Mesenchymal stem cell (in vitro differentiated cells and primary cell): ENCODE data around the gene FBXO44. TPM values are rescaled to one million over a fixed set of nuclear protein-coding genes. Genes with fewer than 3 reads are reported as not detected.
A peak's percentile ranks its signal among the peaks of the same experiment; 100 is the strongest.
"Not testable (repeated sequence)": the region's sequence is repeated elsewhere in the genome, so short reads cannot be mapped to it uniquely, and the experiment has no call there.

Source experiments
- DNase-seq: peaks from one replicate; pipeline ENCODE4 v3.0.0-alpha.2; 2013
- H2AFZ ChIP-seq: one replicate; pipeline ENCODE4 v1.6.1; 2013; ENCODE audit warnings: low read depth, mild to moderate bottlenecking, control low read depth, inconsistent platforms, low read length, moderate library complexity
- H2AK5ac ChIP-seq: 2 replicates; pipeline ENCODE4 v1.6.1; 2013; ENCODE audit warnings: low read length, moderate library complexity, mild to moderate bottlenecking, inconsistent platforms; ENCODE audit not compliant: severe bottlenecking
- H2BK120ac ChIP-seq: one replicate; pipeline ENCODE4 v1.6.1; 2013; ENCODE audit warnings: low read depth, mild to moderate bottlenecking, inconsistent platforms, low read length, moderate library complexity
- H2BK12ac ChIP-seq, 2 experiments: one replicate each; pipeline ENCODE4 v1.6.1; 2013; ENCODE audit warnings: inconsistent platforms in 2 of 2, low read length in 2 of 2, mild to moderate bottlenecking in 2 of 2, moderate library complexity in 2 of 2, control low read depth in 1 of 2
- H2BK15ac ChIP-seq: one replicate; pipeline ENCODE4 v1.6.1; 2013; ENCODE audit warnings: mild to moderate bottlenecking, low read depth, inconsistent platforms; ENCODE audit not compliant: poor library complexity, severe bottlenecking
- H2BK5ac ChIP-seq: 2 replicates; pipeline ENCODE4 v1.6.1; 2013; ENCODE audit warnings: low read depth, mild to moderate bottlenecking, low read length, control low read depth, inconsistent platforms; ENCODE audit not compliant: poor library complexity, severe bottlenecking
- H3K14ac ChIP-seq, 2 experiments: one replicate each; pipeline ENCODE4 v1.6.1; 2013; ENCODE audit warnings: inconsistent platforms in 2 of 2, low read length in 2 of 2, control low read depth in 1 of 2, mild to moderate bottlenecking in 1 of 2, moderate library complexity in 1 of 2
- H3K18ac ChIP-seq, 2 experiments: one replicate each; pipeline ENCODE4 v1.6.1; 2013; ENCODE audit warnings: inconsistent platforms in 2 of 2, low read length in 2 of 2, control low read depth in 1 of 2, low read depth in 1 of 2, mild to moderate bottlenecking in 1 of 2
- H3K23ac ChIP-seq, 2 experiments: one replicate each; pipeline ENCODE4 v1.6.1; 2013; ENCODE audit warnings: inconsistent platforms in 2 of 2, low read length in 2 of 2, mild to moderate bottlenecking in 2 of 2, moderate library complexity in 2 of 2, control low read depth in 1 of 2
- H3K27ac ChIP-seq: 2 replicates; pipeline ENCODE4 v1.5.1; 2013; ENCODE audit warnings: mild to moderate bottlenecking, moderate library complexity, low read length, control low read depth, inconsistent platforms; ENCODE audit not compliant: poor library complexity, severe bottlenecking
- H3K27me3 ChIP-seq, 2 experiments: 2 replicates each; pipeline versions ENCODE4 v1.6.1 to v1.7.0; 2013; ENCODE audit warnings: low read length in 2 of 2, mild to moderate bottlenecking in 2 of 2, moderate library complexity in 2 of 2, control low read depth in 1 of 2, inconsistent platforms in 1 of 2; ENCODE audit not compliant: control insufficient read depth in 1 of 2, insufficient read depth in 1 of 2
- H3K36me3 ChIP-seq, 2 experiments: 2 replicates each; pipeline versions ENCODE4 v1.6.1 to v1.7.0; 2013; ENCODE audit warnings: low read length in 2 of 2, control low read depth in 1 of 2, inconsistent platforms in 1 of 2, low read depth in 1 of 2, mild to moderate bottlenecking in 1 of 2; ENCODE audit not compliant: insufficient read depth in 2 of 2, control insufficient read depth in 1 of 2
- H3K4ac ChIP-seq, 2 experiments: one replicate each; pipeline ENCODE4 v1.6.1; 2013; ENCODE audit warnings: inconsistent platforms in 2 of 2, low read length in 2 of 2, mild to moderate bottlenecking in 2 of 2, moderate library complexity in 2 of 2, control low read depth in 1 of 2, low read depth in 1 of 2
- H3K4me1 ChIP-seq: 2 replicates; pipeline ENCODE4 v1.6.1; 2013; ENCODE audit warnings: low read depth, low read length, control low read depth; ENCODE audit not compliant: control insufficient read depth, insufficient read depth
- H3K4me2 ChIP-seq: 2 replicates; pipeline ENCODE4 v1.6.1; 2013; ENCODE audit warnings: low read length, mild to moderate bottlenecking, inconsistent platforms; ENCODE audit not compliant: poor library complexity, severe bottlenecking
- H3K4me3 ChIP-seq, 2 experiments: 2 replicates each; pipeline versions ENCODE4 v1.5.1 to v1.7.0; 2013; ENCODE audit warnings: low read length in 2 of 2, mild to moderate bottlenecking in 2 of 2, control low read depth in 1 of 2, low read depth in 1 of 2; ENCODE audit not compliant: insufficient read depth in 1 of 2
- H3K79me1 ChIP-seq: replicated peaks from 2 replicates; pipeline ENCODE4 v1.6.1; 2013; ENCODE audit warnings: mild to moderate bottlenecking, control low read depth, low read length, inconsistent platforms; ENCODE audit not compliant: poor library complexity, severe bottlenecking
- H3K9ac ChIP-seq: 2 replicates; pipeline ENCODE4 v1.7.0; 2013; ENCODE audit warnings: mild to moderate bottlenecking, low read length, moderate library complexity
- H3K9me3 ChIP-seq: 2 replicates; pipeline ENCODE4 v1.7.0; 2013; ENCODE audit warnings: mild to moderate bottlenecking, low read length; ENCODE audit not compliant: control insufficient read depth
- H4K8ac ChIP-seq: one replicate; pipeline ENCODE4 v1.6.1; 2013; ENCODE audit warnings: inconsistent platforms, mild to moderate bottlenecking, low read length, moderate library complexity
- H4K91ac ChIP-seq: one replicate; pipeline ENCODE4 v1.6.1; 2013; ENCODE audit warnings: mild to moderate bottlenecking, low read length, inconsistent platforms
- WGBS: methylation state at CpG from one replicate; pipeline ENCODE4 v1.1.7; 2013; ENCODE audit warnings: mixed read lengths; 5-methylcytosine and 5-hydroxymethylcytosine counted together
- polyA plus RNA-seq, 2 experiments: library from polyadenylated mRNA; stranded (reverse); fragments of 200-250 nt; gene quantifications; one replicate each; pipeline ENCODE4 v1.2.3, GENCODE V29; 2013

FBXO44 gene
- 17.4 TPM for polyA plus RNA-seq (2013, experiment 1 of 2)
- 14.8 TPM for polyA plus RNA-seq (2013, experiment 2 of 2)

GRCh38 chr1:11654137-11654938, at the start of gene FBXO44, which contains the start of gene FBXO2:
TSS of gene FBXO44 (plus strand) at chr1:11654877. CDS start at chr1:11655836, 959 bp downstream.
TSS of gene FBXO2 (minus strand) at chr1:11654429. CDS start at chr1:11654340, 89 bp downstream.
- H3K4me2 ChIP-seq = peak within 1 kb of the TSS; percentile 84
- H3K9me3 ChIP-seq = no peaks in the 10 kb centered on the region
- H2BK15ac ChIP-seq = peak within 1 kb of the TSS; percentile 44
- DNase-seq = peak; percentile 49
- H4K8ac ChIP-seq = peak within 1 kb of the TSS; percentile 46
- H2BK5ac ChIP-seq = no peak within 1 kb of the TSS
- peaks cover 37% of the 10 kb centered on the region for H3K4me1 ChIP-seq
- peak within 1 kb of the TSS; percentile 67 to 83 for H3K18ac ChIP-seq
- peaks cover 8 to 26% of the 10 kb centered on the region in 2 experiments for H3K36me3 ChIP-seq
- peak within 1 kb of the TSS; percentile 46 for H2AFZ ChIP-seq
- WGBS = 2% methylated on average over 74 of the region's 94 CpGs
- peak within 1 kb of the TSS in 1 of 2 experiments; percentile 48 for H2BK12ac ChIP-seq
- H4K91ac ChIP-seq = no peak within 1 kb of the TSS
- H3K27me3 ChIP-seq = peaks cover 11 to 27% of the 10 kb centered on the region in 2 experiments
- no peak within 1 kb of the TSS for H3K14ac ChIP-seq
- H3K79me1 ChIP-seq = peaks cover 13% of the 10 kb centered on the region
- no peak within 1 kb of the TSS for H2AK5ac ChIP-seq
- peak within 1 kb of the TSS; percentile 64 for H3K9ac ChIP-seq
- H3K4ac ChIP-seq = peak within 1 kb of the TSS in 1 of 2 experiments; percentile 85
- no peak within 1 kb of the TSS for H2BK120ac ChIP-seq
- peak within 1 kb of the TSS; percentile 75 to 87 for H3K4me3 ChIP-seq
- no peak within 1 kb of the TSS for H3K27ac ChIP-seq
- H3K23ac ChIP-seq = peak within 1 kb of the TSS in 1 of 2 experiments; percentile 26

- no peak overlapping the region for H3K4me3 ChIP-seq
- no peak overlapping the region for H2AK5ac ChIP-seq
- no peak overlapping the region for H3K27ac ChIP-seq
- no peak overlapping the region for H2BK12ac ChIP-seq
- no peak overlapping the region for H2AFZ ChIP-seq
- H2BK15ac ChIP-seq = no peak overlapping the region
- no peak overlapping the region for H3K14ac ChIP-seq
- no peaks in the 10 kb centered on the region for H3K79me1 ChIP-seq
- H3K9ac ChIP-seq = no peak overlapping the region
- no peak overlapping the region for H3K18ac ChIP-seq
- no peaks in the 10 kb centered on the region for H3K4me1 ChIP-seq
- no peak overlapping the region for H3K4ac ChIP-seq
- H4K91ac ChIP-seq = no peak overlapping the region
- H4K8ac ChIP-seq = no peak overlapping the region
- DNase-seq = no peak
- no peak overlapping the region for H2BK5ac ChIP-seq
- no peak overlapping the region for H3K23ac ChIP-seq
- peaks cover 4% of the 10 kb centered on the region for H3K9me3 ChIP-seq
- no peak overlapping the region for H3K4me2 ChIP-seq
- H3K36me3 ChIP-seq = no peaks in the 10 kb centered on the region
- no peak overlapping the region for H2BK120ac ChIP-seq
- H3K27me3 ChIP-seq = peaks cover 0 to 44% of the 10 kb centered on the region in 2 experiments
- 79% methylated on average over 6 of the region's 6 CpGs for WGBS
Observed at GRCh38 chr1:11606775-11607174, 47.9 kb upstream of the FBXO44 start.

- H2AK5ac ChIP-seq, H4K91ac ChIP-seq, H3K18ac ChIP-seq, H3K4me1 ChIP-seq, H2BK120ac ChIP-seq, H3K79me1 ChIP-seq, H3K27ac ChIP-seq, DNase-seq, H3K14ac ChIP-seq, H3K4me3 ChIP-seq, H3K23ac ChIP-seq, H3K9me3 ChIP-seq, H3K9ac ChIP-seq, H2BK15ac ChIP-seq, H3K36me3 ChIP-seq, H3K4ac ChIP-seq, H3K4me2 ChIP-seq, H2BK5ac ChIP-seq, H4K8ac ChIP-seq, H2AFZ ChIP-seq, H2BK12ac ChIP-seq: not testable (repeated sequence)
- 92% methylated on average over 18 of the region's 37 CpGs for WGBS
- peaks cover 0 to 39% of the 10 kb centered on the region in 2 experiments for H3K27me3 ChIP-seq
Observed at GRCh38 chr1:11608596-11609130, 46.0 kb upstream of the FBXO44 start.

GRCh38 chr1:11609378-11609777, 45.3 kb upstream of the FBXO44 start:
- H3K14ac ChIP-seq, H2BK12ac ChIP-seq, H3K18ac ChIP-seq, H3K79me1 ChIP-seq, H2AFZ ChIP-seq, H4K91ac ChIP-seq, H3K27ac ChIP-seq, H4K8ac ChIP-seq, DNase-seq, H2BK15ac ChIP-seq, H3K9ac ChIP-seq, H3K9me3 ChIP-seq, H3K36me3 ChIP-seq, H3K4me3 ChIP-seq, H3K4me1 ChIP-seq, H3K23ac ChIP-seq, H2BK120ac ChIP-seq, H3K4me2 ChIP-seq, H2BK5ac ChIP-seq, H2AK5ac ChIP-seq, H3K4ac ChIP-seq: not testable (repeated sequence)
- WGBS = 90% methylated on average over 9 of the region's 13 CpGs
- H3K27me3 ChIP-seq = peaks cover 0 to 37% of the 10 kb centered on the region in 2 experiments
